K562 (cell line): Measurements from ENCODE around the gene TXNRD2. TPM values are rescaled to one million over a fixed set of nuclear protein-coding genes. Genes with fewer than 3 reads are reported as not detected.

Experiments
- ARID1B ChIP-seq: fragments of 450-650 bp; IDR thresholded peaks from 2 replicates; pipeline ENCODE4 v1.6.1; 2016; ENCODE audit warnings: antibody characterized with exemption, mild to moderate bottlenecking, inconsistent platforms
- BRCA1 ChIP-seq, 2 experiments: fragments of 450-650 bp in 1 of 2; sonication (generic) in 1 of 2; formaldehyde crosslinking in 1 of 2; IDR thresholded peaks; 2 replicates each; pipeline versions ENCODE4 v1.5.0 to v1.6.1; 2017 to 2020; ENCODE audit warnings: mild to moderate bottlenecking in 1 of 2, missing genetic modification reagents in 1 of 2
- CHD4 ChIP-seq: fragments of 200-600 bp; sonication (generic); IDR thresholded peaks from 3 replicates; pipeline ENCODE4 v1.6.1; 2012; ENCODE audit warnings: low read depth, mild to moderate bottlenecking, mixed read lengths, low read length, inconsistent platforms; ENCODE audit not compliant: insufficient read depth, insufficient replicate concordance, poor library complexity, severe bottlenecking
- E2F1 ChIP-seq: sonication (generic); formaldehyde crosslinking; IDR thresholded peaks from 2 replicates; pipeline ENCODE4 v1.8.1; 2023; ENCODE audit warnings: mild to moderate bottlenecking, missing genetic modification reagents, moderate library complexity
- E2F8 ChIP-seq: fragments of 450-650 bp; IDR thresholded peaks from 2 replicates; pipeline ENCODE4 v1.7.1; 2018; ENCODE audit warnings: mild to moderate bottlenecking, low read depth; ENCODE audit not compliant: partially characterized antibody
- HMBOX1 ChIP-seq: sonication (generic); IDR thresholded peaks from 2 replicates; pipeline ENCODE4 v1.6.1; 2016
- LARP7 ChIP-seq: fragments of 450-650 bp; IDR thresholded peaks from 2 replicates; pipeline ENCODE4 v1.6.1; 2016
- MIER1 ChIP-seq: fragments of 450-650 bp; IDR thresholded peaks from 2 replicates; pipeline ENCODE4 v1.6.1; 2016; ENCODE audit warnings: antibody characterized with exemption, mild to moderate bottlenecking, low read depth
- OTX1 ChIP-seq: fragments of 450-650 bp; formaldehyde crosslinking; IDR thresholded peaks from 2 replicates; pipeline ENCODE4 v1.4.0; 2022; ENCODE audit warnings: mild to moderate bottlenecking
- SAP30 ChIP-seq: fragments of 200-600 bp; sonication (generic); IDR thresholded peaks from 2 replicates; pipeline ENCODE4 v1.6.1; 2012; ENCODE audit warnings: borderline replicate concordance, low read depth, mild to moderate bottlenecking, moderate library complexity, low read length, control low read depth, inconsistent platforms; ENCODE audit not compliant: insufficient read depth, poor library complexity, severe bottlenecking
- SNIP1 ChIP-seq: fragments of 450-650 bp; IDR thresholded peaks from 2 replicates; pipeline ENCODE4 v1.7.1; 2017; ENCODE audit warnings: low read depth, mild to moderate bottlenecking
- SUPT5H ChIP-seq: fragments of 450-650 bp; IDR thresholded peaks from 2 replicates; pipeline ENCODE4 v1.6.1; 2016
- TRIM25 ChIP-seq: fragments of 450-650 bp; IDR thresholded peaks from 2 replicates; pipeline ENCODE4 v1.7.0; 2016; ENCODE audit warnings: borderline replicate concordance
- ZNF699 ChIP-seq: fragments of 250-450 bp; sonication (Bioruptor Pico); IDR thresholded peaks from 2 replicates; pipeline ENCODE4 v1.8.0; 2021; ENCODE audit warnings: mild to moderate bottlenecking, moderate library complexity; ENCODE audit not compliant: insufficient replicate concordance
- polyA plus RNA-seq, 8 experiments: library from polyadenylated mRNA; depleted of rRNA in 4 of 8; stranded (reverse) in 5 of 8; unstranded in 3 of 8; fragments of >200 nt; fragmentation: Nextera tagmentation in 2 of 8; fragmentation: Illumina TruSeq in 1 of 8; extraction: Ambion mirVana in 2 of 8; extraction: Trizol in 1 of 8; gene quantifications; 2 replicates each; pipeline versions ENCODE4 v1.2.1 to v1.2.3, GENCODE V29; 2011 to 2014; ENCODE audit warnings: inconsistent platforms in 1 of 8, missing spikeins in 1 of 8
- total RNA-seq, 7 experiments: library from RNA; depleted of rRNA in 6 of 7; stranded (reverse); fragments of >200 nt in 6 of 7; fragmentation: Illumina TruSeq in 2 of 7; extraction: Trizol in 2 of 7; gene quantifications; 2 replicates each; pipeline versions ENCODE4 v1.2.1 to v1.2.3, GENCODE V29; 2011 to 2021; ENCODE audit warnings: low replicate concordance in 1 of 7
- TF ChIP-seq, protein P1 (sequence below): sonication (generic); formaldehyde crosslinking; IDR thresholded peaks from 2 replicates; pipeline ENCODE4 v1.8.0; 2023; ENCODE audit warnings: mild to moderate bottlenecking, missing genetic modification reagents

TXNRD2 gene
- total and polyA plus RNA-seq, 9 of the 15 experiments (the other 6 are each of a cell fraction or from before 2014, with no cell fraction given), result 3.3 to 80.2 (median 49.4) TPM

GRCh38 chr22:19834599-19834998 is 107.0 kb downstream of the TXNRD2 start (continued):
- TF ChIP-seq SAP30, result no peak
- no peak for TF ChIP-seq BRCA1 (IDR thresholded peaks at IDR 0.05)
- no peak for TF ChIP-seq BRCA1 (CRISPR knock-in tag; IDR thresholded peaks at IDR 0.05)
- TF ChIP-seq SUPT5H, result no peak
- peak; percentile 46; the same call in 1 of the 2 replicates for TF ChIP-seq SNIP1
- no peak for TF ChIP-seq CHD4
- TF ChIP-seq HMBOX1, result no peak
- TF ChIP-seq E2F8, result peak; percentile 23
- TF ChIP-seq OTX1 (CRISPR knock-in tag), result peak; percentile 62; the same call in 1 of the 2 replicates
- TF ChIP-seq, protein P1, sequence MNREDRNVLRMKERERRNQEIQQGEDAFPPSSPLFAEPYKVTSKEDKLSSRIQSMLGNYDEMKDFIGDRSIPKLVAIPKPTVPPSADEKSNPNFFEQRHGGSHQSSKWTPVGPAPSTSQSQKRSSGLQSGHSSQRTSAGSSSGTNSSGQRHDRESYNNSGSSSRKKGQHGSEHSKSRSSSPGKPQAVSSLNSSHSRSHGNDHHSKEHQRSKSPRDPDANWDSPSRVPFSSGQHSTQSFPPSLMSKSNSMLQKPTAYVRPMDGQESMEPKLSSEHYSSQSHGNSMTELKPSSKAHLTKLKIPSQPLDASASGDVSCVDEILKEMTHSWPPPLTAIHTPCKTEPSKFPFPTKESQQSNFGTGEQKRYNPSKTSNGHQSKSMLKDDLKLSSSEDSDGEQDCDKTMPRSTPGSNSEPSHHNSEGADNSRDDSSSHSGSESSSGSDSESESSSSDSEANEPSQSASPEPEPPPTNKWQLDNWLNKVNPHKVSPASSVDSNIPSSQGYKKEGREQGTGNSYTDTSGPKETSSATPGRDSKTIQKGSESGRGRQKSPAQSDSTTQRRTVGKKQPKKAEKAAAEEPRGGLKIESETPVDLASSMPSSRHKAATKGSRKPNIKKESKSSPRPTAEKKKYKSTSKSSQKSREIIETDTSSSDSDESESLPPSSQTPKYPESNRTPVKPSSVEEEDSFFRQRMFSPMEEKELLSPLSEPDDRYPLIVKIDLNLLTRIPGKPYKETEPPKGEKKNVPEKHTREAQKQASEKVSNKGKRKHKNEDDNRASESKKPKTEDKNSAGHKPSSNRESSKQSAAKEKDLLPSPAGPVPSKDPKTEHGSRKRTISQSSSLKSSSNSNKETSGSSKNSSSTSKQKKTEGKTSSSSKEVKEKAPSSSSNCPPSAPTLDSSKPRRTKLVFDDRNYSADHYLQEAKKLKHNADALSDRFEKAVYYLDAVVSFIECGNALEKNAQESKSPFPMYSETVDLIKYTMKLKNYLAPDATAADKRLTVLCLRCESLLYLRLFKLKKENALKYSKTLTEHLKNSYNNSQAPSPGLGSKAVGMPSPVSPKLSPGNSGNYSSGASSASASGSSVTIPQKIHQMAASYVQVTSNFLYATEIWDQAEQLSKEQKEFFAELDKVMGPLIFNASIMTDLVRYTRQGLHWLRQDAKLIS (CRISPR knock-in tag), result no peak
- TF ChIP-seq MIER1, result peak; percentile 32; the same call in 1 of the 2 replicates
- TF ChIP-seq E2F1 (CRISPR knock-in tag), result no peak
- peak; percentile 95 for TF ChIP-seq LARP7
- no peak for TF ChIP-seq ZNF699 (CRISPR knock-in tag)
- TF ChIP-seq TRIM25, result peak; percentile 88; the same call in 1 of the 2 replicates
- peak; percentile 27; the same call in 1 of the 2 replicates for TF ChIP-seq ARID1B
